ENCODE results near the gene CDC42BPG. TPM values are rescaled to one million over a fixed set of nuclear protein-coding genes. Genes with fewer than 3 reads are reported as not detected.

Gene CDC42BPG
- total and polyA plus RNA-seq, 9 of the 15 experiments (the other 6 are each of a cell fraction or from before 2014, with no cell fraction given) = 0.04 to 8.8 (median 2.1) TPM

DNA sequence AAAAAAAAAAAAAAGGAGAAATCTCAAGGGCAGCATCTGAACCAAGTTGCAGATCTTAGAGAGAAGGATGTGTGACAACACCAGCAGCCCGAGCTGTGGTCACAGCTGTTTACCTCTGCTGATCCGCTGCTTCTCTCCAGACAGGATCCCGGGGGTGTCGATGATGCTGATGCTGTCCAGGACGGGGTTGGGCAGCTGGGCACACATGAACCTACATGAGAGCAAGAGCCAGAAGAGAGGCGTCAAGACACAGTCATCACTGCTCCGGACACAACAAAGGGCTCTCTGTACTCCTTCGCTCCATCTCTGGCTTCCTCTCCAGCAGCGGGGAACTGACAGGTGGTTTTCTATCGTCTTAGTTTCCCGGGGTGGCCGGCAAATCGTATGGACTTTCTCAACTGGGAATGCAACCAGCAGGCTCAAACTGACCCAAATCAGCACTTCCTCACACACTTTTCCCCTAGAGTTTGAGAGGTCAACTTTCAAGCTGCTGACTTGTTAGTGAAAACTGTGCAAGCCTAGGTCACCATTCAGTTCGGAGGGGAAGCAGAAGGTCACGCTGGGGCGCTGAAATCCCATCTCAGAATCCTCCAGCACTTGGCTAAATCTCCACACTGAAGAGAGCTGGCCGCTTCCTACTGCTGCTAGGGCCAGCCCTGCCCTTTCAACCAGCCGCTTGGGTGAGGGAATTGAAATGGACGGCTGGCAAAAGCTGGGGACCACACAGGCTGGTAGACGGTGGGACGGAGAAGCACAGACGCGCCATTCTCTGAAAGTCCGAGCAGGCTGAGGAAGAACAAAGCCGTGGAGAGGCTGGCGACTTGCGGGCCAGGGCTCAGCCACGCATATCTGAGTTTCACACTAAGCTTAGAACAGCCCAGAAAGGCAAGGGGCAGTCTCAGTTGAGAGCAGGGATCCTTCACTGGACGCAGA, 30.1 kb upstream of the CDC42BPG start (continued):
- TF ChIP-seq, protein P1, sequence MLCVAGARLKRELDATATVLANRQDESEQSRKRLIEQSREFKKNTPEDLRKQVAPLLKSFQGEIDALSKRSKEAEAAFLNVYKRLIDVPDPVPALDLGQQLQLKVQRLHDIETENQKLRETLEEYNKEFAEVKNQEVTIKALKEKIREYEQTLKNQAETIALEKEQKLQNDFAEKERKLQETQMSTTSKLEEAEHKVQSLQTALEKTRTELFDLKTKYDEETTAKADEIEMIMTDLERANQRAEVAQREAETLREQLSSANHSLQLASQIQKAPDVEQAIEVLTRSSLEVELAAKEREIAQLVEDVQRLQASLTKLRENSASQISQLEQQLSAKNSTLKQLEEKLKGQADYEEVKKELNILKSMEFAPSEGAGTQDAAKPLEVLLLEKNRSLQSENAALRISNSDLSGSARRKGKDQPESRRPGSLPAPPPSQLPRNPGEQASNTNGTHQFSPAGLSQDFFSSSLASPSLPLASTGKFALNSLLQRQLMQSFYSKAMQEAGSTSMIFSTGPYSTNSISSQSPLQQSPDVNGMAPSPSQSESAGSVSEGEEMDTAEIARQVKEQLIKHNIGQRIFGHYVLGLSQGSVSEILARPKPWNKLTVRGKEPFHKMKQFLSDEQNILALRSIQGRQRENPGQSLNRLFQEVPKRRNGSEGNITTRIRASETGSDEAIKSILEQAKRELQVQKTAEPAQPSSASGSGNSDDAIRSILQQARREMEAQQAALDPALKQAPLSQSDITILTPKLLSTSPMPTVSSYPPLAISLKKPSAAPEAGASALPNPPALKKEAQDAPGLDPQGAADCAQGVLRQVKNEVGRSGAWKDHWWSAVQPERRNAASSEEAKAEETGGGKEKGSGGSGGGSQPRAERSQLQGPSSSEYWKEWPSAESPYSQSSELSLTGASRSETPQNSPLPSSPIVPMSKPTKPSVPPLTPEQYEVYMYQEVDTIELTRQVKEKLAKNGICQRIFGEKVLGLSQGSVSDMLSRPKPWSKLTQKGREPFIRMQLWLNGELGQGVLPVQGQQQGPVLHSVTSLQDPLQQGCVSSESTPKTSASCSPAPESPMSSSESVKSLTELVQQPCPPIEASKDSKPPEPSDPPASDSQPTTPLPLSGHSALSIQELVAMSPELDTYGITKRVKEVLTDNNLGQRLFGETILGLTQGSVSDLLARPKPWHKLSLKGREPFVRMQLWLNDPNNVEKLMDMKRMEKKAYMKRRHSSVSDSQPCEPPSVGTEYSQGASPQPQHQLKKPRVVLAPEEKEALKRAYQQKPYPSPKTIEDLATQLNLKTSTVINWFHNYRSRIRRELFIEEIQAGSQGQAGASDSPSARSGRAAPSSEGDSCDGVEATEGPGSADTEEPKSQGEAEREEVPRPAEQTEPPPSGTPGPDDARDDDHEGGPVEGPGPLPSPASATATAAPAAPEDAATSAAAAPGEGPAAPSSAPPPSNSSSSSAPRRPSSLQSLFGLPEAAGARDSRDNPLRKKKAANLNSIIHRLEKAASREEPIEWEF (CRISPR knock-in tag; IDR thresholded peaks at IDR 0.05) = no peak
- TF ChIP-seq CCNT2 (IDR thresholded peaks at IDR 0.05; ENCODE audit: borderline replicate concordance, extremely low read depth, insufficient read length, low read depth, low read length) (no peak), BCOR (IDR thresholded peaks at IDR 0.05) (no peak)

Data from K562 (cell line).